NK-92 (cell line): ENCODE results near the gene GALM.

Experiments
- DNase-seq: peaks from one replicate; lab custom pipeline; 2025; ENCODE audit not compliant: unreplicated experiment; lab: John Stamatoyannopoulos, UW

The GALM gene

DNA sequence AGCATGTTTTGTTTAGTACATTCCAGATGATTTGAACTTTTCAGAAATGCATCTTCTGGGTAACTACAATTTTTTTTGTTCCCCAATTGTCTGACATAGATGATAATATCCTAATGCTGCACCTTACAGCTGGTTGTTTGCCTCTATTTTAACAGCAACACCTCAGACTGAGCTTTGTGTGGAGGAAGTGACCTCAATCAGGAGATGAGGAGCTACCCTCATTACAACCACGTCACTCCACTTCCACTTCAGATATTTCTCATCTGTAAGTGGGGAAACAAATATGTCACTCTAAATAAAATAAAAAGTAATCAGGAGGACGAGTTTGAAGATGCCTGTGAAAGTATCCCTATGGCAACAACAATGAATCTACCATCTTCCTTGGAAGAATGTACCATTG is 97.3 kb downstream of the GALM start:
- no peak for DNase-seq

DNA sequence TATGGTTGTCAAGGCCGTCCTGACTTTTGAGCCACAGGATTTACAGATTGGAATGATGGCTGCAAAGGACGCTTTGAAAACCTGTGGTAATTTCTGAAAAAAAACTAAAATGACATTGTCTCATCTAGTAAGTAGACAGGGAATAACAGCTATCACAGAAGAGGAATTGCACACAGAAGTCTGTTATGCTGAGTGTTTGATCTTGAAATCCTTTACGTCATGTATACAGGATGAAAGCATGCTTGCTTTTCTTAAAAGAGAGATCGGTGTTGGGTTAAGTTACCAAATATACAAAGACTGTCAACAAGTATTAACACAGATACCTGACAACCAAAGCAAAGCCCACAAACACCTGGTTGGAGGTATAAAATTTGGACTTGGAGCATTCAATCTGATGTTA is 97.8 kb downstream of the GALM start:
- no peak for DNase-seq

DNA sequence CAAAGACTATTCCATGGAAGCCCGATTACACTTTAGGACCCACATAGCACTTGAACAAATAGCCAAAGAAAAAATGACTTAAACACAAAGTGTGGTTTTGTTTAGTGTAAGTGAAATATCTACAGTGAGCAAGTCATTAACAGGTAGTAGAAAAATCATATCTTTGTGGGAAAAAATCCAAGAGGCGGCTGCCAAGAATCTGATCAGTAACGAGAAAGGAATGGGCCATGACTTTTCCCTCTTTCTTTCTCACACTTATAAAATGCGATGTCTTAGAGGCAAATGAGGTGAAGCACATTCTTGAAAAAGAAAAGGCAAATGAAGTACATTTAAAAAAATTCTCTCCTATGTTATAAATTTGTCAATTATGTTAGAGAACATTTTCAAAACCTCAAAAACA is 99.2 kb downstream of the GALM start:
- DNase-seq = no peak

DNA sequence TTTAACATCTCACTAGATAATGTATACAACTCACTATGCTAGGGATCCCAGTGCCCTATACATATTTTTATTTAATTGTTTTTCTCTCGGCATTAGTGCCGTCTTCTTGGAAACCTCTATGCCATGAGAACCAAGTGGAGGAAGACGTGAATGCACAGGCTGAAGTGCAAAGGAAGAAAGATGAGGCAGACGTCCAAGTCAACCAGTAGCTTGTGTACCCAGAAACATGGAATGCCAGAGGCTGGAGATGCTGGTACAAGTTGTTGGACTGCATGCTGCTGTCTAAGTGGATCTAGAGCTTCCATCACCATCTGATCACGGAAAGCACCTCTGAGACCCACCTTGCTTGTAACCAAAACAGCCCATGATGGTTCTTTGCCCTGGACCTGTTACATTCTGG is 99.6 kb downstream of the GALM start:
- DNase-seq = no peak

DNA sequence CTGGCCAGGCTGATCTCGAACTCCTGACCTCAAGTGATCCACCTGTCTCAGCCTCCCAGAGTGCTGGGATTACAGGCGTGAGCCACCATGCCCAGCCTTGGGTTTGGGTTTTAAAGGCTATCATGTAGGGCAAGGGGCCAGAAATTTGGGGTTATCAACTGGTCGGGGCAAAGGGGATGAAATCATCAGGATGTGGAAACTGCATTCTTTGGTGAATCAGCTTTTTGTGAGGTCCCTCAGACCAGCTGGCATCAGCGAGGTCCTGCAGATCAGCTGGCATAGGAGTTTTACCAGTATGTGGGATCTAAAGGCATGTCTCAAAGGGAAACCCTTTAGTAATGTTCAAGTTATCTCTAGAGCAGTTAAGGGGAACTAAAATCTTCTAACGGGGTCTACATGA is 105.7 kb downstream of the GALM start:
- no peak for DNase-seq

DNA sequence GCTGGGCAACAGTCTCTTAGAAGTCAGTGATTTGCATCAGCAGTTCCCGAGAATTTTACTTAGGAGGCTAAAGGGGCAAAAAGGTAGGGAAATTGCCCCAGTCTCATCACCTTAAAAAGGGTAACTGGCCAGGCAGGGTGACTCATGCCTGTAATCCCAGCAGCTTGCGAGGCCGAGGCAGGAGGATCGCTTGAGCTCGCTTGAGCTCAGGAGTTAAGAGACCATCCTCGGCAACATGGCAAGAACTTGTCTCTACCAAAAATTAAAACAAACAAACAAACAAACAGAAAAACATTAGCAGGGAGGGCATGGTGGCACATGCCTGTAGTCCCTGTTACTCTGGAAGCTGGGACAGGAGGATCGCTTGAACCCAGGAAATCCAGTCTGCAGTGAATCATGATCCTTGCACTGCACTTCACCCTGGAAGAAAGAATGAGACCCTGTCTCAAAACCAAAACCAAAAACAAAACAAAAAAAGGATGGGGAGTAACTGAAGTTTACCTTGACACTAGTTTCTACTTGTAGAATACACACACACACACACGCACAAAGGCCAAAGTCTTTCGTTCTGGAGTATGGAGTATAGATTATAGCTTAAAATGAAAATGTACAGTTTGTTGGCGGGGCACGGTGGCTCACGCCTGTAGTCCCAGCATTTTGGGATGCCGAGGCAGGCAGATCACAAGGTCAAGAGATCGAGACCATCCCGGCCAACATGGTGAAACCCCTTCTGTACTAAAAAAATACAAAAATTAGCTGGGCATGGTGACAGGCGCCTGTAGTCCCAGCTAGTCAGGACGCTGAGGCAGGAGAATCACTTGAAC is 109.4 kb downstream of the GALM start:
- DNase-seq = no peak

DNA sequence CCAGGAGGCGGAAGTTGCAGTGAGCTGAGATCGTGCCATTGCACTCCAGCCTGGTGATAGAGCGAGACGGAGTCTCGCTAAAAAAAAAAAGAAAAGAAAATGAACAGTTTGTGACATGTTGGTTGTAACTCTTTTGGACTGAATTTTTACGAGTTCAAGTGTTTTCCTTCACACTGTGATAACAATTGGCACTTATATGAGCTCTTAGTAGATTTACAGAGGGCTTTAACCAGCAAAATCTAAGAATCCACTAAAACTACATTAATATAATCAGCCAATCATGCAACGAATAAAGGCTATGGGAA is 110.0 kb downstream of the GALM start:
- DNase-seq = no peak

DNA sequence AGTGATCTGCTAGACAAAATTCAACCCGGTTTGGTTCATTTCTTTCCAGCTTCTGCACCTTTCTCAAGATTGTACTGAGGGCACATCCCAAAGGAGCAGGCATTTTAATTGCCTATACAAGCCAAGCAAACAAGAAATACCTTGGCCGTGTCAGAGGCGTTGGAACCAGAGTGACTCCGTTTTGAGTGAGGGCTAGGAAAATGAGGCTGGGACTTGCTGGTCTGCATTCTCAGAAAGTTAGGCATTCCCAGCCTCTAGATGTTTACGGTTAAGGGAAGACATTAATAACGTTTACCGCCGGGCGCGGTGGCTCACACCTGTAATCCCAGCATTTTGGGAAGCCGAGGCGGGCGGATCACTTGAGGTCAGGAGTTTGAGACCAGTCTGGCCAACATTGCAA is 110.6 kb downstream of the GALM start:
- DNase-seq = no peak

DNA sequence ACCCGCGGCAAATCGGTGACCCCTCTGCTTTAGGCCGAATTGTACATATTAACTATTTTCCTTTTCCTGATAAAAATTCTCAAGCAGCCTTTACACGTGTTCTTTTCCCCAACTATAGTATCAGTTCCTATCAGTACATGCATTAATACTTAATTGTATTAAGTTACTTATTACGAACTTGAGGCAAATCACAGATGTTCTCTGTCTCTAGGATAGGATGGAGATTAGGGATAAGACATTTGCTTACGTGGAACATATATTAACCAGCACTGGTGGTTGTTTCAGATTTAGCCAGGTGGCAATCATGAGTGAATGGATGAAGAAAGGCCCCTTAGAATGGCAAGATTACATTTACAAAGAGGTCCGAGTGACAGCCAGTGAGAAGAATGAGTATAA is 112.8 kb downstream of the GALM start:
- DNase-seq = no peak

DNA sequence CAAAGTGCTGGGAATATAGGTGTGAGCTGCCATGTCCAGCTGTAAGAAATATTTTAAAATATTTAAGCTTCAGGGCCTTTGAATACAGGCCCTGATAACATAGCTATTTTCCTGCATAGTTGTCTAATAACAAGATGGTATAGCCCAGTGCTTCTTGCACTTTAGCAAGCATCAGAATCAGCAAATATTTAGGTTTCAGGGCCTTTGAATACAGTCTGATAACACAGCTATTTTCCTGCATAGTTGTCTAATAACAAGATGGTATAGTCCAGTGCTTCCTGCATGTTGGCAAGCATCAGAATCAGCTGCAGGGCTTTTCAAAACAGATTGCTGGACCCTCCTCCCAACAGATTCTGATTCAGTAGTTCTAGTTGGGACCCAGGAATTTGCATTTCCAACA is 117.7 kb downstream of the GALM start:
- DNase-seq = no peak
